NB4 (cell line): Measurements from ENCODE around the gene TRABD2B.

Experiments used
- CTCF ChIP-seq: IDR thresholded peaks from one replicate; pipeline ENCODE4 v1.5.1; 2012; ENCODE audit warnings: low read depth, low read length
- MAX ChIP-seq: IDR thresholded peaks from 2 replicates; pipeline ENCODE4 v1.6.1; 2011; ENCODE audit warnings: low read depth, low read length
- MYC ChIP-seq: IDR thresholded peaks from 2 replicates; pipeline ENCODE4 v1.6.1; 2011; ENCODE audit warnings: low read depth, low read length
- POLR2A ChIP-seq: IDR thresholded peaks from 2 replicates; pipeline ENCODE4 v1.6.1; 2011; ENCODE audit warnings: mild to moderate bottlenecking; ENCODE audit not compliant: insufficient read length; ENCODE audit errors: extremely low read depth

- TF ChIP-seq CTCF (no peak), POLR2A (no peak), MAX (no peak), MYC (no peak)
These were observed 272.1 kb downstream of the TRABD2B start for GRCh38 chr1:47725000-47725473.
